Mesothelial cell of epicardium (in vitro differentiated cells): ENCODE data around the gene CHST14. TPM values are rescaled to one million over a fixed set of nuclear protein-coding genes. Genes with fewer than 3 reads are reported as not detected.

Experiments
- DNase-seq, 2 experiments: peaks; one replicate each; pipeline ENCODE4 v3.0.0; 2021; ENCODE audit warnings: low spot score in 2 of 2; ENCODE audit not compliant: unreplicated experiment in 2 of 2
- H3K27ac Mint-ChIP-seq: 2 replicates; pipeline ENCODE4 v1.8.0; 2021; ENCODE audit warnings: mixed read lengths
- H3K27me3 Mint-ChIP-seq: 2 replicates; pipeline ENCODE4 v1.8.0; 2021; ENCODE audit warnings: low read depth, mixed read lengths
- H3K36me3 Mint-ChIP-seq: 2 replicates; pipeline ENCODE4 v1.8.0; 2021; ENCODE audit warnings: mixed read lengths
- H3K4me1 Mint-ChIP-seq: 2 replicates; pipeline ENCODE4 v1.8.0; 2021; ENCODE audit warnings: mixed read lengths
- H3K4me3 Mint-ChIP-seq: 2 replicates; pipeline ENCODE4 v1.8.0; 2021; ENCODE audit warnings: mild to moderate bottlenecking, moderate library complexity, mixed read lengths
- H3K9me3 Mint-ChIP-seq: 2 replicates; pipeline ENCODE4 v1.8.0; 2021; ENCODE audit warnings: mixed read lengths
- CTCF ChIP-seq: fragments of 200-600 bp; sonication (generic); IDR thresholded peaks from one replicate; pipeline ENCODE4 v1.5.0; 2021; ENCODE audit warnings: antibody characterized with exemption; ENCODE audit not compliant: unreplicated experiment
- total RNA-seq: library from RNA; stranded (reverse); gene quantifications from 3 replicates; pipeline ENCODE4 v1.2.1, GENCODE V29; 2021

The CHST14 gene
- total RNA-seq, 1 donor from 2014 or later = 41.9 TPM

- H3K36me3 Mint-ChIP-seq = no peaks in the 10 kb centered on the region
- no peaks in the 10 kb centered on the region for H3K9me3 Mint-ChIP-seq
- no peak overlapping the region for H3K4me3 Mint-ChIP-seq
- H3K4me1 Mint-ChIP-seq = no peaks in the 10 kb centered on the region
- TF ChIP-seq CTCF = no peak
- DNase-seq = no peak
- H3K27ac Mint-ChIP-seq = no peak overlapping the region
- peaks cover 11% of the 10 kb centered on the region for H3K27me3 Mint-ChIP-seq
Measured at GRCh38 chr15:40495516-40495915, 24.7 kb downstream of the CHST14 start.

GRCh38 chr15:40498418-40498817 is 27.6 kb downstream of the CHST14 start:
- Mint-ChIP-seq H3K27ac (no peak overlapping the region), H3K4me1 (peaks cover 5% of the 10 kb centered on the region), H3K4me3 (no peak overlapping the region), H3K27me3 (peaks cover 17% of the 10 kb centered on the region), H3K9me3 (no peaks in the 10 kb centered on the region), H3K36me3 (no peaks in the 10 kb centered on the region)
- DNase-seq = no peak
- TF ChIP-seq CTCF = no peak

- H3K9me3 Mint-ChIP-seq = no peaks in the 10 kb centered on the region
- no peak for DNase-seq
- no peaks in the 10 kb centered on the region for H3K36me3 Mint-ChIP-seq
- H3K27ac Mint-ChIP-seq = no peak overlapping the region
- H3K27me3 Mint-ChIP-seq = peaks cover 17% of the 10 kb centered on the region
- no peak overlapping the region for H3K4me3 Mint-ChIP-seq
- TF ChIP-seq CTCF = no peak
- peaks cover 5% of the 10 kb centered on the region for H3K4me1 Mint-ChIP-seq
Measured at GRCh38 chr15:40498891-40499290, 28.1 kb downstream of the CHST14 start.

GRCh38 chr15:40499931-40500330 is 29.1 kb downstream of the CHST14 start:
- DNase-seq = no peak
- Mint-ChIP-seq H3K27ac (no peak overlapping the region), H3K4me1 (peaks cover 5% of the 10 kb centered on the region), H3K27me3 (peaks cover 15% of the 10 kb centered on the region), H3K4me3 (no peak overlapping the region), H3K9me3 (no peaks in the 10 kb centered on the region), H3K36me3 (no peaks in the 10 kb centered on the region)
- TF ChIP-seq CTCF = no peak

- Mint-ChIP-seq H3K4me3 (no peak overlapping the region), H3K4me1 (peaks cover 5% of the 10 kb centered on the region), H3K27ac (no peak overlapping the region), H3K27me3 (peaks cover 12% of the 10 kb centered on the region), H3K9me3 (no peaks in the 10 kb centered on the region), H3K36me3 (no peaks in the 10 kb centered on the region)
- no peak for TF ChIP-seq CTCF
- DNase-seq = no peak
Measured at GRCh38 chr15:40500568-40501330, 30.0 kb downstream of the CHST14 start.
